Measurements from ENCODE around the gene AGPAT2.
"Not testable (repeated sequence)": the region's sequence is repeated elsewhere in the genome, so short reads cannot be mapped to it uniquely, and the experiment has no call there.

Gene AGPAT2

DNA sequence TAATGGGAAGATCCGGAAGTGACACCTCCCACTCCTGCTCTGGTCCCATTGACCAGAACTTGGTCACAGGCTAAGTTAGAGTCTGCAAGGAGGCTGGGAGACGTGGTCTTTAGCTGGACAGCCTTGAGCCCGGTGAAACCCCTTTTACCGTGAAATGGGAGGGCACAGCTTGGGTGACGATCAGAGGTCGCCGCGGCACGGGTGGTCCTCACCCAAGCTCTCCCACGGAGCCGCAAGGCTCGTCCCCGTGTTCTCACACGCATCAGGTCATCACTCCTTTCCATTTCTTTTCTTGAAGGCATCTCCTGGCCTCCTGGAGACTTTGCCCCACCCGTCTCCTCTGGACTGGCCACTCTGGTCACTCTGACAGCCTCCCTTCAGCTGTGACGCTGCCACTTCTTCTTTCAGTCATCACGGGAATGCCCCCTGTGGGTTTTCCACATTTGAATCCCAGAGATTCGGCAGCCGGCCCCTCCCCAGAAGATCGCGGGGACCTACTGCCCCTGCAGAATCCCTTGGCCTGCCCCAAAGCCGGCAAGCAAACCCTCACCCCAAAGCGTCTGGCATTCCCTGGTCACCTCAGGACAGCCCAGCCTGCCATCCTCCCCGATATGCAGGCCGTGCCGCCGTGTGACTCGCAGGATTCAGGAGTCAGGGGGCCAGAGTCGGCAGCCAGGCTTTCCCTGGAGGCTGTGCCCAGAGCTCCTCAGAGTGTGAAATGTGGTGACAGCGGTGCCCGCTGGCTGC, 43.5 kb downstream of the AGPAT2 start:
- DNase-seq: no peak

DNA sequence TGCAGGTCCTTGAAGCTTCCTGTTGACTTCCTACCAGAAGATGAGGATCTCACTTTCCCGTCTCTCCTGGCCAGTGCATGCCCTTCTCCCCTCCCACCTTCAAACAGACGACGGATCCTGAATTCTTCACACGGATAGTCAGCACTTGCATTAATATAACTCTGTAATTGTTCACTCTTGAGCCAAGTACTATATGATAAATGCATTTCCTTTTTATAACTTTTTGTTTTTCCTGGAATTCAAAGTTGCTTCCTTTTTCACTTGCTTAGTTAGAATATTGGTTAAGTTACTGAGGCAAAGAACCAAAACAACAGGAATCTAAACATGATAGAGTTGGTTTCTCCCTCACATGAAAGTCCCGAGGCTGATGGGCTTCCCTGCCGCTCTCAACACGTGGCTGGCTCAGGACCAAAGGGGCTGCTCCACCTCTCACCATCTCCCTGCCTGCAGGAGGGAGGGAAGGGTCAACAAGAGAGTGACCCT, 44.8 kb downstream of the AGPAT2 start:
- DNase-seq: no peak

DNA sequence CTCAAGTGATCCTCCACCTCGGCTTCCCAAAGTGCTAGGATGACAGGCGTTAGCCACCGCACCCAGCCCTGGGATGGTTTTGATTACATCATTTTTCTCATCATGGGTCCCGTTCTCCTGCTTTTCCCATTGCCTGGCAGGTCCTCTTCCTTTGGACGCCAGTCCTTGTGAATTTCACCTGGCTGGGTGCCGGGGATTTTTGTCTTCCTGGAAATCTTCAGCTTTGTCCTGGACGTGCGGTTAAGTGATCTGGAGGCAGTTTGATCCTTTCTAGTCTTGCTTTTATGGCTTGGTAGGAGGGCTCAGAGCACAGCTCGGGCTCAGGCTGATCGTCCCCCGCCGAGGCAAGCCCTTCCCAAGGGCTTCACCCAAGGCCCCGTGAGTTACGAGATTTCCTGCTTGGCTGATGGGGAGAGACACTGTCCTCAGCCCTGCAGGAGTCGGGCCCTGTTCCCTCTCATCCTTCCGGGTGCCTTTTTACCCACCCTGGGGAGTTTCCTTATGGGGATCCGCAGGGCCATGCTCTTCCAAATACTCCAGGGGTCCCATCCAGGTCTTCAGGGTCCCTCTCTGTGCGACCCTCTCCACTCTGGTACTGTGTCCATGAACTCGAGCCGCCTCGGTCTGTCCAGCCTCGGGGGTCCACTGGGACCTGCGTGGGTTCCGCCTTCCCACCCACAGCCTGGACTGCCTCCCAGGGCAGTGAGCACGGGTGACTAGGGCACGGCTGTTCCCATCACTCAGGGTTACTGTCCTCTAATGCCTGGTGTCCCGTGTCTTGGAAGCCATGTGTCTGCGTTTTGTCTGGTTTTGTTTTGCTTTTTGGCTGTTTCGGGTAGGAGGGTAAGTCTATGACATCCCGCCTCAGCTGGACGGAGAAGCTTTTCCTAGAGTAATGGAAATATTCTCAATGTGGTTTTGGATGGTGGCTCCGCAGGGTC, 46.8 kb downstream of the AGPAT2 start:
- no peak for DNase-seq

- no peak for DNase-seq
These were observed 52.4 kb downstream of the AGPAT2 start for GRCh38 chr9:136634904-136635303.

DNA sequence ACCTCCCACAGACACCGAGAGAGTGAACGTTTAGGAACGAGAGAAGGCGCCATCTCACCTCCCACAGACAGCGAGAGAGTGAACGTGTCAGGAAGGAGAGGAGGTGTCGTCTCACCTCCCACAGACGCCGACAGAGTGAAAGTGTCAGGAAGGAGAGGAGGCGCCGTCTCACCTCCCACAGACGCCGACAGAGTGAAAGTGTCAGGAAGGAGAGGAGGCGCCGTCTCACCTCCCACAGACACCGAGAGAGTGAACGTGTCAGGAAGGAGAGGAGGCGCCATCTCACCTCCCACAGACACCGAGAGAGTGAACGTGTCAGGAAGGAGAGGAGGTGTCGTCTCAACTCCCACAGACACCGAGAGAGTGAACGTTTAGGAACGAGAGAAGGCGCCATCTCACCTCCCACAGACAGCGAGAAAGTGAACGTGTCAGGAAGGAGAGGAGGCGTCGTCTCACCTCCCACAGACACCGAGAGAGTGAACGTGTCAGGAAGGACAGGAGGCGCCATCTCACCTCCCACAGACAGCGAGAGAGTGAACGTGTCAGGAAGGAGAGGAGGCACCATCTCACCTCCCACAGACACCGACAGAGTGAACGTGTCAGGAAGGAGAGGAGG, 54.7 kb downstream of the AGPAT2 start:
- not testable (repeated sequence) for DNase-seq

GRCh38 chr9:136632072-136632471, 55.2 kb downstream of the AGPAT2 start:
- DNase-seq: not testable (repeated sequence)

GRCh38 chr9:136631038-136632000, 55.9 kb downstream of the AGPAT2 start:
- no peak for DNase-seq

DNA sequence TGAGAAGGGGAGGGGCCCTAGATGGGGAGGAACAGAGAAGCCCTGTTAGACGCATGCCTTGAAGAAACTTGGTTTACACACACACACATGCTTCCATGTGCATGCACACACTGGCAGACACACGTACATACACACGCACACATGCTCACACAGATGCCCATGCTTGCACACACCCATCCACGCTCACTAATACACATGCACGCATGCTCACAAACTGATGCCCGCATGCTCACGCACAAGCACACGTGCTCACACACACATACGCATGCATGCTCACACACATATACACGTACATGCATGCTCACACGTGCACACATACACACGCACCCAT, 56.6 kb downstream of the AGPAT2 start:
- DNase-seq: no peak

DNA sequence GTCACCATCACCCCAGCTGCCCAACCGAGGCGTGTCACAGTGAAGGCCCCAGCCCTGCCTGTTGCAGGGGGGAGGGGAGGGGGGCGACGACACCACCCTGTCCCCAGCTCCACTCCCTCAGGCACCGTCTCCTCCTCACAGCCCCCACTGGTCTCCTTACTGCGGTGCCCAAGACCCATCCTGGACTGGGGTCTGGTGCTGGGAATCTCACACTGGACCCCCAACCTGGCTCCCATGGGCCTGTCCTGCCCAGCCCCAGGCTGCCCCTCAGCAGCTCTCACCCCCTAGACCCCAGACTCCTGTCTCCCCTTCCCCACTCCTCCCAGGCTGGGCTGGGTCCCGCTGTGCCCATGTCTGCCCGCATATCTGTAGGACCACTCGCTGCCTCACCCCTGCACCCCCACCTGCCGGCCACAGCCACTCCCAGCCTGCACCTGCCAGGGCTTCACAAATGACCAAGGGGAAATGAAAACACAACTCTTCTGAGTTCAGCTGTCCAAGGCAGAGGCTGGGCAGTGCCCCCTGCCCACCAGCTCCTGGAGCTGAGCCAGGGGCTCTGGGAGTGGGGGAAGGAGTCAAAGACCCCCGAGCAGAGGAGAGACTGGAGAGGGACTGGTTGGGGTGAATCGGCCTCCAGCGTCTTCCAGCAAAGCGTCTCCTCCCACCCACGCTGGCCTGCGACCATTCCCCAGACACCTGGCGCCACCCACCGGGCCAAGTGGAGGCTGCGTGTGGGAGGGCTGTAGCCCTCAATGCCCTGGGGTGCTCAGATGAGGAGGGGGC, 57.2 kb downstream of the AGPAT2 start:
- DNase-seq: no peak

DNA sequence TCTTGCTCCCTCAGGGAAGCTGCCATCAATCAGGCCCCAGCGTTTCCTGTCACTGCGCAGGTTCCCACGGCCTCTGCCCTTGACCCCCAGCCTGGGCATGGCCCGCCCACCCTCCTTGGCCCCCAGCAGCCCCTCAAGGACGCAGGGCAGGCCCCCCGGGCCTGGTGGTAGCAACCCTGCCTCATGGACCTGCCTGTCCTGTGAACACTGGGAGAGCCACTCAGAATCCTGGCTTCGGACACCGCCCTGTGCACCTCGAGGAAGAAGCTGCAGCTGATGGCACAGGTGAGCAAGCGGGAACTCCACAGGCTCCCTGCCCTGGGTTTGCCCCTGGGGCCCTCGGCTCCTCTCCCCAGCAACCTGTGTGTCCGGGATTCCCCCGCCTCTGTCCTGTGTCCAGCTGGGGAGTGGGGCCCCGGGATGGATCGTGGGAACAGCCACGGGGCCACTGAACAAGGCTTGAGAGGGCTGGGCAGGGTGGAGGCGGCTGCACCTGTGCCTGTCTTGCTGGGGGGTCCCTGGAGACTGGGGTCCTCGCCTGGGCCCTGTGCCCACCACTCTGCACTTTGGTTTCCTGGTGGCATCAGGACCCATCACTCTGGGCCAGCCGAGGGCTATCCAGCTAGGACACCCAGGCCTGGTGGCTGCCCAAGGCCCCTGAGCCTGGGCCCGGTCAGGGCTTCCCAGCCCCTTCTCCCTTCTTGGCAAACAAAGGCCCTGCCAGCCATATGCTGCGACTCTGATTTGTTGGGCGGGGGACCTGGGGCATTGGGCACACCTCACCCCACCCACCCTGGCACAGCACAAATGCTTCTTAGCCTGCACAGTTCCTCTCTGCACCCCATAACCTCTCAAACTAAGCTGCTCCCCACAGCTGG, 58.0 kb downstream of the AGPAT2 start:
- DNase-seq: no peak

GRCh38 chr9:136628268-136628667, 59.0 kb downstream of the AGPAT2 start:
- no peak for DNase-seq

GRCh38 chr9:136627703-136628102, 59.6 kb downstream of the AGPAT2 start:
- DNase-seq: no peak

DNA sequence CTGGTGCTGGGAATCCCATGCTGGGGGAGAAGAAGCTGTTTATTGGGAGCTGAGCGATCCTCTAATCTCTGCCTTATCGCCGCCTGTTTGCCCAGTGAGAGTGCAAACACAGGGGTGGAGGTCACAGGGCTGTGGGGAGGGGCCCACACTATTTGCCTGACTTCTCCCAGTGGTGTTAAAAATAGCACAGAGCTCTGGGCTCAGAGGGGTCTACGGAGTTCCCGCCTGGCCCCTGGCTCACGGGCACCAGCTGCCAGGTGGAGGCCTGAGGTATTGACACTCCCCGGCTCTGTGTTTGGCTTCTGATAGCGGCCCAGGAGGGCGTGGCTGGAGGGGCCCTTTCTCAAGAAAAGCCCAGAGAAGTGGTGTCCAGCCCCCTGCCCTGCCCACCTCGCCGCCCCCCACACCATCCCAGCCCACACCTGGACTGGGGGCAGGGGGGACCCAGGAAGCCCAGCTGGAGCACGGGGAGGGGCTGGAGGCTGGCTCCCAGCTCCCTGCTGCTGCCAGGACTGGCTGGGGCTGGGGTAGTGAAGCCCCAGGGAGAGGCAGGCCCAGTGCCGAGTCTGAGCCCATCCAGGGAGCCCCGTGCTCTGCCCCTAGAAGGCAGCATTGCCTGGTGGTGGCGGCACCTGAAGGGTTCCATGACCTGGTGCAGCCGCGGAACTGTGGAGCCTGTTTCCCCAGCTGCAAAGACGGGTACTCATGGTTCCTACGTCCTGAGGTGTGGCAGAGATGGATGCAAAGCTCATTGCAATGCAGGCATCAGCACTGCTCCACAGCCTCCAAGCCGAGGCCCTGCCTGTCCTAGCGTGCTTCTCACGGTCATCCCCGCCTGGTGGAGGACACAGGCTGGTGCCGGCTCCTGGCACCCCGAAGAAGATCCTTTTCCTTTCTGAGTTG, 60.3 kb downstream of the AGPAT2 start:
- no peak for DNase-seq

DNA sequence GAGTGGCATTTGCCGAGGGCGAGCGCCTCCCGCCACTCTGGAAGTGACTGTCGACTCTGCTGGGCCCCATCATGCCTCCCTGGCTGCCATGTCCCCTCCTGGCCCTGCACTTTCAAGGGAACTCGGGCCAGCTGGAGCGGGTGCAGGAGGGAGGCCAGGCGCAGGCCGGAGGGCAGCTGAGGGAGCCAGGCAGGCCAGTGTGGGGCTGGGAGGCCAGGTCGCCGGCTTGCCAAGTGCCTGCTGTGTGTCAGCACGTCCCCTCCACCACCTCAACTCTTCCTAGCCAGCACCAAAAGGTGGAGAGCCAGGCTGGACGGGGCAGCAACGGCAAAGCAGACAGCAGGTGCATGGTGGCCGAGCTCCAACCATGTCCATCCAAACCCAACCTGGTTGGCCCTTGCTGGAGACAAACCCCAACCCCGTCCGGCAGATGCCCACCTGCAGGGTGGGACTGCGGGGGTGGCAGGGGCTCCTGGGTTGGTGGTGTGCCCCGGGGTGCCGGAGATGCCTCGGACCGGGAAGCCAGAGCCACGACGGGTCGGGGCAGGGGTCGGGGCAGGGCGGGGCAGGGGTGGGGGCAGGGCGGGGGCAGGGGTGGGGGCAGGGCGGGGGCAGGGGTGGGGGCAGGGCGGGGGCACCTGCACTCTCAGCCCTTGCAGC, 61.1 kb downstream of the AGPAT2 start:
- DNase-seq: no peak

GRCh38 chr9:136625101-136626065, 61.9 kb downstream of the AGPAT2 start:
- no peak for DNase-seq

DNA sequence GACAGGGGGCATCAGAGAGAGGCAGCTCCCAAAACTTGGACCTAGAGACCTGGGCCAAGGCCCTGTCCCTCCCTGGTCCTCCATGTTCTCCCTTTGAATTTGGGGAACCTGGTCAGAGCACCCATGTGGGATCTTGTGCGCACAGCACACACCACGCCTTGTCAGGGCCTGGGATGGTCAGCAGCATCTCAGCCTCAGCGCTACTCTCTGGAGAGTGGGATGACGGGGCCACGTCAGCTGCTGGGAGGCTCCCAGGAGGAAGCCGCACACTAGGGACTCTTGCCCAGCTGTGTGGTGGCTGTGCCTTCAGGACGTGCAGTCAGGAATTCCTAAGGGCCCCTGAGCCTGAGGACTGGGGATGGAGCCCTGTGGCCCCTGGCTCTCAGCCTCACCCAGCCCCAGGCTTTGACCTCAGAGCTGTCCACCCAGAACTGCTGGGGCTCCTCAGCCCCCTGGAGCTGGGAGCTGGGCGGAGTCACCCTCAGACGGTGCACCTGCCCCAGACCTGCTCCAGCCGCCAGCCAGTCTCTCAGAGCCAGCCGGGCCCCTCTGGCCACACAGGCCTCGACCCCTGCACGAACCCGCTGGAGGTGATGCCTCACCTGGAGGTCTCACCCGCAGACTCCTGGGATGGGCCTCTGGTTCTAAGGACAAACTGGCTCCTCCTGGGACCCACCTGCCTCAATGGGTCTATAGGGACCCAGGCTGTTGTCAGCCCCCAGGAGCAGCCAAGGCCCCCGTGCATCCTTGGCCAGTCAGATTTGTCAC, 62.9 kb downstream of the AGPAT2 start:
- DNase-seq: no peak

GRCh38 chr9:136623842-136624183, 63.4 kb downstream of the AGPAT2 start:
- DNase-seq: no peak
